HG02884 (cell line): ENCODE measurements around the gene ARAP2.

Experiments used
- ATAC-seq: cut with Tn5 transposase; IDR thresholded peaks from one replicate; pipeline ENCODE4 v1.9.1; 2021; ENCODE audit warnings: mild to moderate bottlenecking, moderate library complexity; ENCODE audit not compliant: unreplicated experiment

The ARAP2 gene

GRCh38 chr4:36138220-36138619, 106.1 kb downstream of the ARAP2 start:
- no peak for ATAC-seq

- no peak for ATAC-seq
Measured at GRCh38 chr4:36137336-36137735, 107.0 kb downstream of the ARAP2 start.

DNA sequence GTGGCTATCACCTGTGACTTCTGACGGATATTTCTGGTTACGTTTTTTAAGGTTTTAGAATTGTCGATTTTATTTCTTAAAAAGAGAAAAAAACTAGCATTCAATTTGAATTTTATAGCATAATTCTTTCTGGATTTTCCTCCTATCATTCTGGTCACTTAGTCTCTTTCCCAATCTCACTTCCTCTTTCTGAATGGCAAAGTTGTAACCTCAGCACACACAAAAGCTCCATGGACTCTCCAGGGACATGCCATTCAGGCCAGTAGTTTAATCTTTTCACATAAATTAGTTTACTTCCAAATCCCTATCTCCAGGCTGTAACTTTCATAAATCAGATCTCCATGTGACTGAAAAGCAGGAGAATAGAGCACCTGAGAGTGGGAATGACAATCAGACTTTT, 110.7 kb downstream of the ARAP2 start:
- ATAC-seq, result no peak

GRCh38 chr4:36133086-36133485, 111.2 kb downstream of the ARAP2 start:
- no peak for ATAC-seq

DNA sequence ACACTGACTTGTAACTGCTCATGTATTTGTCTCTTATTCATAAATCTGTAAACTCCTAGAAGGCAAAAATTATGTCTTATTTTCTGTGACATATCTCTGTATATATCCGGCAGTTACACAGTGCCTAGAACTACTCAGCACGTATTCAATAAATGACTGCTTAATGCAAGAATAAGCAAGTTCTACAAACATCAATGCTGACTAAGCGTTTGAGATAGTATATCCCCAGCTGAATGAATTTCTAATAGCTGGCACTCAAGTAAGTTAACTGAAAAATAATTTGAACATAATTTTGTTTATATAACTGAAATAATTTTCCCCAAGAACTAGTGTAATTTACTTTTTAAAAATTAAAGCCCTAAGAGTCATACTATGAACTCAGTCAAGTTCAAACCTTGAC, 113.7 kb downstream of the ARAP2 start:
- no peak for ATAC-seq

DNA sequence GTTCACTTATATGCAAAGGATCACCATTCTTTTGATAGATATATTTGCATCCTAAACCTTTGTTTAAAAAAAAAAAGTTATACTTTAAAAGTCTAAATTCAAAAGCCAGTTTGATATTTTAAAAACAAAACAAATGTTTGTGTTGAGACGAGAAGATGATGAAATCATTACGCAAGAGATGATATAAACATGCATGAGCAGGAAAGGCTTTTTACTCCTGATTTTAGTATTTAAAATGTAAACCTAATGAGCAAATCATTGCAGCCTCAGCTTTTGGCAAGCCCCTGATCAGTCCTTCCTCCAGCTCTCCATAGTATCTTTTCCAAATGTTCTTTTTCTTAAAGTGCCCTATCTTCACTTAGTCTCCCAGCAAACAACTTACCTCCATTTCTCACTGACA, 115.6 kb downstream of the ARAP2 start:
- no peak for ATAC-seq

DNA sequence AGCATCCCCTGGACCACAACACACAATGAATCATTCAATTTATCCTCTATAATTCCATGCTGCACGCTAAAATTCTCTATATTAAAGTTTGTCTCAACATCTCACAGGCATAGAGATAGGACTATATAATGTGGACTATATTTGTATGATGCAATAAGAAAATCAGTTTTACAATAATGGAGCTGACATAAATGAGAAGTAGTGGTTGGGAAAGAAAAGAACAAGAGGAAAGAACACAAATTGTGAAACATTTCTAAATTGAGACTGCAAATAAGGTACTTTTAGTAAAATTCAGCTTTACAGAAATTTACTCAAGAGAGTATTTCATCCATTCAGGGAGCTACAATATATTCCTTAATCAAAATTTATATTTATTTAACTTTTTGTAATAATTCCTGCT, 120.4 kb downstream of the ARAP2 start:
- ATAC-seq, result no peak

DNA sequence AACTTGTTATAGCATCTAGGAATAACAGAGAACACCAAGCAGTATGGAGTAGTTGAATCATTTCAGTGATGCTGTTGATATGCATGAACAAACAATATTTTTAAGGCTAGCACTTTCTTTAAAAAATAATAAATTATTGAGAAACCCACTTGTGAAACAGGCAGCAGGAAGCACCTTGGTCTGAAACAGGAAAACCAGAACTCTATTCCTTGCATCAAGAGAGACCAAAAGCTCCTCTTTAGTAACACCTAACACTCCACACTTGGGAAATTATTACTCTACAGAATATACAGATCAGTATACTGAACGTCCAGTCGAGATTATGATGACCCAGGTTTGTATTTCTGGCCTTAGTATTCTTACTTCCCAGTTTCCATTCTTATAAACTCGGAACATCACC, 129.0 kb downstream of the ARAP2 start:
- ATAC-seq, result no peak

GRCh38 chr4:36111172-36111571, 133.1 kb downstream of the ARAP2 start:
- ATAC-seq, result no peak

DNA sequence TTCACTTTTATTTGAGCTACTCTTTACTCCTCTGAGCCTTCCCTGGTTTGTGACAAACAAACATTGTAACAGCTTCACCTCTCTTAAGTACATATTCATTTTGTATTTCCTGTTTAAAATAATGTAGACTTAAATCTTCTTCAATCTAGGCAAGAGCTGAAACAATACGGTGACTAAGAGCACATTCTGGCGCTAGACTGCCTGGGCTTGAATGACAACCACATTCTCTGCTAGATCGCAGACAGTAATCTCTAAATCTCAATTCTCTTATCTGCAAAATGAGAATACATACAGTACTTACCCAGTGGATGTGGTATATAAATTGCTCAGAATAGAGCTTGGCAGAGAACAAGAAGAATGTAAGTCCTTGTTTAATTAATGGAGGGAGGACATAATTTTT, 144.8 kb downstream of the ARAP2 start:
- ATAC-seq, result no peak

- ATAC-seq, result no peak
Measured at GRCh38 chr4:36094995-36095394, 149.3 kb downstream of the ARAP2 start.

DNA sequence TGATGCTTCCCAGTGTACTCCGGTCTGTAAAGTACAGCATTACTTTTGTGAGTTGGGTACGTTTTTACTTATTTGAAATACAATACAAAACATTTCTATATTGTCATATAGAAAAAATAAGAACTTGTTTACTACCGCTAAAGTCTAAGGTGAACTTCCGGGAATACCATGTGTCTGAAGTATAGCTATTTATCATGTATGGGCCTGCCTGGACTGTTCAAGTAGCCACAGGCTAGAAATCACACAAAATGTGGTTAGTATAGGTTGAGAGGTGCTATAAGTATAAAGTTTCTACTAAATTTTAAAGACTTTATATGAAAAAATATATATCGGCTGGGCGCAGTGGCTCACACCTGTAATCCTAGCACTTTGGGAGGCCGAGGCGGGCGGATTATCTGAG, 152.3 kb downstream of the ARAP2 start:
- no peak for ATAC-seq

- no peak for ATAC-seq
Measured at GRCh38 chr4:36088542-36088941, 155.8 kb downstream of the ARAP2 start.

GRCh38 chr4:36086261-36086786, 158.0 kb downstream of the ARAP2 start:
- ATAC-seq, result no peak

DNA sequence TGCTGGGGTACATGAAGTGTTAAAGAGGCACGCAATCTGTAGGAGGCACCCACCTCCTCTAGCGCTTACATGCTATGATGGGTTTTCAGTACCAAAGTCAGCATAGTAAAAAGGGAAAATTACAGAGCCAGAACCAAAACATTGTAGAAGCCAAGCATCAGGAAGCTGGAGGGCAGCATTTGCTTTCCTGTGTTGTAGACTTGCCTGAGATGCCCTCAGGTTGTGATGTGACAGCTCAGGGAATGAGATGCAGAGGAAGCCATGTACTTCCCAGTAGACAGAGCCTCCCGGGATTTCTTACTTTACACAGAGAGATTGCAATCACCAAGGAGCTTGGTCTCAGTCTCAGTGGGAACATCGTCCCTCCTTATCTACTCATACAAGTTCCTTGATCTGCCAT, 161.5 kb downstream of the ARAP2 start:
- no peak for ATAC-seq

DNA sequence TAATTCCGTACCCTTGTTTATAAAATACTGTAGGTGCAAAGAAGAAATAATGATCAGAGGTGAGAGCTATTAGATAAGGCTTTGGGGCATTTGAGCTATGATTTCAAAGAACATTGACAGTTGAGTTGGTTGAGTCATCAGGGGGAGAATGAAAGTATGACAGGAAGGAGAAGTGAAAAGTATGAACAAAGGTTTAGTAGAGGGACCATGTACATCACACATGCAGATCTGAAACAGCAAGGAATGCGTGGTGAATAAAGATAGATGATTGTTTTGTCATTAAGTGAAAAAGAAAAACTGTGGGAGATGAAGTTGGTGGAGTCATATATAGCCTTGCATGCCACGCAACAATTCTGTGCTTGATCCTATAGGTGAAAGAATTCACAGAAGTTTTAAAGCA, 163.1 kb downstream of the ARAP2 start:
- peak; percentile 99 for ATAC-seq

- ATAC-seq, result no peak
Measured at GRCh38 chr4:36079666-36080065, 164.6 kb downstream of the ARAP2 start.

GRCh38 chr4:36078319-36078718, 166.0 kb downstream of the ARAP2 start:
- ATAC-seq, result no peak

DNA sequence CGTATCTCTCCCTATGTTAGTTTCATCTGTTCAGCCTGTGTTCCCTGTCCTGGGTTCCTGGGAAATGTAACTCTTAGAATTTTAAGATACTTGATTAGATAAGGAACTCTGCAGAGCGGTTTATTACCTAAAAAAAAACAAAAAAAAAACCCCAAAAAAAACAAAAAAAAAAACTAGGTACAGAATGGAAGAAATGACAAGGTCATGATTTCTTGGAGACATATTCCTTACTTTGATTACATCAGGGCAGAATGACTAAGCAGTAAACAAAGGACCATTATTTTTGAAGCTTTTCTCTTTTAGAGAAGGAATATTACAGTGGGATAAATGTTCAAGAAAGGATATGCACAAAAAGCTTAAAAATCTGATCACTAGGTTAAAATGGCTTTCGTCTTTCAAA, 171.8 kb downstream of the ARAP2 start:
- no peak for ATAC-seq

DNA sequence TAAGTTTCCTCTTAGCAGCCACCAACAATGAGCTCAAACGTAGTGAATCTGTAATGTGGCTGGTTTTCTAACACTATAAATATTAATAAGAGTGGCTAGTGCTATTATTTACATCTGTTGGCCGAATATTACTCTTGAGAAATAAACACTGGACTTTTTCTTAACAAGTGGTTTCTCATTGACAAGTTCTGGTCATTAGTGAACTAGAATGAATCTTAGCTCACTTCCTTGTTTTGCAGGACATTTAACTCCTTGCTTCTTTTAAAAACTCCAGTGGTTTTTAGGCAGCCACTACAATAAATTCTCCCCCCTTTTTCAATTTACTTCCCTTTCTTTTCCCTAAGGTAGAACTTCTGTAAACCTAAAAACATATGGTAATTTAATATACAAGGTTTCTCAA, 177.2 kb downstream of the ARAP2 start:
- no peak for ATAC-seq

- ATAC-seq, result no peak
Measured at GRCh38 chr4:36065274-36065871, 178.9 kb downstream of the ARAP2 start.

GRCh38 chr4:36064117-36064516, 180.2 kb downstream of the ARAP2 start:
- ATAC-seq, result no peak

DNA sequence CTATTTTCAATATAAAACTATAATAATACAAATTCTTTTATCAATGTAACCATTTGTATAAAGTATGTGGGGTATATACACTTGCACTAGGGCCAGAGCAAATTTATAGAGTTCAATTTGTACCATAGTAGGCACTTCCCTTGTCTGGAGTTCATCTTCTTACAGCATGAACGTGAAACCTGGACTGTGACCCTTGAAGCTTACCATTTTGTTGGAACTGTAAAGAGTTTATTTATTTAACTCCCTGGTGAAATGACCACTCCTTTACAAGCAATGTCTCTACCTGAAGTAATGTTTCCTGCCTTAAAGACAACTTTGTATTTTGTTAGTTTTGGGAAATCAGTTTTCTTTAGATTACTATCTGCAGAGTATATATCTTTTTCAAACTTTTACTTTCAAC, 188.2 kb downstream of the ARAP2 start:
- no peak for ATAC-seq
